ENCODE measurements around the gene FFAR2. TPM values are rescaled to one million over a fixed set of nuclear protein-coding genes. Genes with fewer than 3 reads are reported as not detected.

FFAR2 gene
- total and polyA plus RNA-seq, 4 donors = 1.2 to 113 (median 4.4) TPM

- Histone ChIP-seq H3K9ac (ENCODE audit: insufficient read depth in 1 of 2, low read length in 2 of 2) (no peak overlapping the region), H3K9me3 (ENCODE audit: control insufficient read depth in 4 of 4, insufficient read depth in 3 of 4, low read length in 3 of 4) (no peaks in the 10 kb centered on the region), H3K27ac (ENCODE audit: low read depth in 1 of 2, low read length in 1 of 2) (peak overlapping the region in 1 of 2 donors; percentile 50), H3K36me3 (ENCODE audit: control insufficient read depth in 4 of 4, insufficient read depth in 4 of 4, low read length in 4 of 4) (no peaks in the 10 kb centered on the region), H3K4me1 (ENCODE audit: control insufficient read depth in 5 of 5, insufficient read depth in 5 of 5, low read length in 5 of 5) (peaks cover 0 to 54% (median 15%) of the 10 kb centered on the region in 5 donors), H3K4me3 (no peak overlapping the region), H3K27me3 (ENCODE audit: control insufficient read depth in 3 of 3, insufficient read depth in 3 of 3, low read length in 2 of 3) (no peaks in the 10 kb centered on the region)
- 47 to 69% methylated on average over 8 of the region's 8 CpGs for WGBS, 2 donors
- TF ChIP-seq, protein P1, sequence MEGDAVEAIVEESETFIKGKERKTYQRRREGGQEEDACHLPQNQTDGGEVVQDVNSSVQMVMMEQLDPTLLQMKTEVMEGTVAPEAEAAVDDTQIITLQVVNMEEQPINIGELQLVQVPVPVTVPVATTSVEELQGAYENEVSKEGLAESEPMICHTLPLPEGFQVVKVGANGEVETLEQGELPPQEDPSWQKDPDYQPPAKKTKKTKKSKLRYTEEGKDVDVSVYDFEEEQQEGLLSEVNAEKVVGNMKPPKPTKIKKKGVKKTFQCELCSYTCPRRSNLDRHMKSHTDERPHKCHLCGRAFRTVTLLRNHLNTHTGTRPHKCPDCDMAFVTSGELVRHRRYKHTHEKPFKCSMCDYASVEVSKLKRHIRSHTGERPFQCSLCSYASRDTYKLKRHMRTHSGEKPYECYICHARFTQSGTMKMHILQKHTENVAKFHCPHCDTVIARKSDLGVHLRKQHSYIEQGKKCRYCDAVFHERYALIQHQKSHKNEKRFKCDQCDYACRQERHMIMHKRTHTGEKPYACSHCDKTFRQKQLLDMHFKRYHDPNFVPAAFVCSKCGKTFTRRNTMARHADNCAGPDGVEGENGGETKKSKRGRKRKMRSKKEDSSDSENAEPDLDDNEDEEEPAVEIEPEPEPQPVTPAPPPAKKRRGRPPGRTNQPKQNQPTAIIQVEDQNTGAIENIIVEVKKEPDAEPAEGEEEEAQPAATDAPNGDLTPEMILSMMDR (IDR thresholded peaks at IDR 0.05; ENCODE audit: control extremely low read depth, extremely low read depth) = no peak
- peak in 2 of 3 donors; percentile 37 to 56 for DNase-seq
- no peak for ATAC-seq (ENCODE audit: insufficient read depth, low FRiP score)
Measured at GRCh38 chr19:35431145-35431807, 16.8 kb upstream of the FFAR2 start.

DNA sequence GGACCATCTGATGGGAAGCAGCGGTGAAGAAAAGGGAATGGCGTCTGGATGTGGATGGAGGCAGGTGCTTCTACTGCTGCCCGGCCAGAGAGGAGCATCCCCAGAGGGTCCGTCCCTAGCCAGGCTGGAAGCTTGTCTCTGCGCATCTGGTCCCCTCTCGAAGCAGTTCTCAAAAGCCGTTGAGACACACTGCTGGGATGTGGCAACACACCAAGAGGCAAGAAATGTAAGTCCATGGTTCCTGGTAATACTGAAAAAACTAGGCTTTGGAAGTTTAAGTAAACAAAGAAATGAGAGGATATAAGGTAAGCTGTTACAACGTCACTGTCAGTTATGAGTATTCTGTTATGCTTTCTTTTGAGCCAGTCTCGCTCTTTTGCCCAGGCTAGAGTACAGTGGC is 15.1 kb upstream of the FFAR2 start:
- TF ChIP-seq, protein P1 (IDR thresholded peaks at IDR 0.05; ENCODE audit: control extremely low read depth, extremely low read depth) = no peak
- no peak for DNase-seq
- Histone ChIP-seq H3K9ac (ENCODE audit: insufficient read depth in 1 of 2, low read length in 2 of 2) (no peak overlapping the region), H3K9me3 (ENCODE audit: control insufficient read depth in 4 of 4, insufficient read depth in 3 of 4, low read length in 3 of 4) (no peaks in the 10 kb centered on the region), H3K27ac (ENCODE audit: low read depth in 1 of 2, low read length in 1 of 2) (no peak overlapping the region), H3K4me1 (ENCODE audit: control insufficient read depth in 5 of 5, insufficient read depth in 5 of 5, low read length in 5 of 5) (peaks cover 6 to 66% (median 31%) of the 10 kb centered on the region in 5 donors), H3K27me3 (ENCODE audit: control insufficient read depth in 3 of 3, insufficient read depth in 3 of 3, low read length in 2 of 3) (no peaks in the 10 kb centered on the region), H3K36me3 (ENCODE audit: control insufficient read depth in 4 of 4, insufficient read depth in 4 of 4, low read length in 4 of 4) (no peaks in the 10 kb centered on the region), H3K4me3 (no peak overlapping the region)
- ATAC-seq (ENCODE audit: insufficient read depth, low FRiP score) = no peak
- WGBS, 2 donors = 60 to 81% methylated on average over 9 of the region's 9 CpGs

- Histone ChIP-seq H3K36me3 (ENCODE audit: control insufficient read depth in 4 of 4, insufficient read depth in 4 of 4, low read length in 4 of 4) (no peaks in the 10 kb centered on the region), H3K4me1 (ENCODE audit: control insufficient read depth in 5 of 5, insufficient read depth in 5 of 5, low read length in 5 of 5) (peaks cover 6 to 70% (median 36%) of the 10 kb centered on the region in 5 donors), H3K9ac (ENCODE audit: insufficient read depth in 1 of 2, low read length in 2 of 2) (no peak overlapping the region), H3K27ac (ENCODE audit: low read depth in 1 of 2, low read length in 1 of 2) (no peak overlapping the region), H3K4me3 (no peak overlapping the region), H3K9me3 (ENCODE audit: control insufficient read depth in 4 of 4, insufficient read depth in 3 of 4, low read length in 3 of 4) (no peaks in the 10 kb centered on the region), H3K27me3 (ENCODE audit: control insufficient read depth in 3 of 3, insufficient read depth in 3 of 3, low read length in 2 of 3) (no peaks in the 10 kb centered on the region)
- no peak for ATAC-seq (ENCODE audit: insufficient read depth, low FRiP score)
- 89 to 93% methylated on average over 7 of the region's 7 CpGs for WGBS, 2 donors
- no peak for DNase-seq
- TF ChIP-seq, protein P1 (IDR thresholded peaks at IDR 0.05; ENCODE audit: control extremely low read depth, extremely low read depth) = no peak
Measured at GRCh38 chr19:35433448-35433847, 14.6 kb upstream of the FFAR2 start.
